HG03025 (cell line): ENCODE data around the gene LSR.
"Not testable (repeated sequence)": the region's sequence is repeated elsewhere in the genome, so short reads cannot be mapped to it uniquely, and the experiment has no call there.

ENCODE experiments used
- ATAC-seq: cut with Tn5 transposase; IDR thresholded peaks from one replicate; pipeline ENCODE4 v1.9.1; 2021; ENCODE audit warnings: mild to moderate bottlenecking, moderate library complexity; ENCODE audit not compliant: unreplicated experiment, low FRiP score

Gene LSR

DNA sequence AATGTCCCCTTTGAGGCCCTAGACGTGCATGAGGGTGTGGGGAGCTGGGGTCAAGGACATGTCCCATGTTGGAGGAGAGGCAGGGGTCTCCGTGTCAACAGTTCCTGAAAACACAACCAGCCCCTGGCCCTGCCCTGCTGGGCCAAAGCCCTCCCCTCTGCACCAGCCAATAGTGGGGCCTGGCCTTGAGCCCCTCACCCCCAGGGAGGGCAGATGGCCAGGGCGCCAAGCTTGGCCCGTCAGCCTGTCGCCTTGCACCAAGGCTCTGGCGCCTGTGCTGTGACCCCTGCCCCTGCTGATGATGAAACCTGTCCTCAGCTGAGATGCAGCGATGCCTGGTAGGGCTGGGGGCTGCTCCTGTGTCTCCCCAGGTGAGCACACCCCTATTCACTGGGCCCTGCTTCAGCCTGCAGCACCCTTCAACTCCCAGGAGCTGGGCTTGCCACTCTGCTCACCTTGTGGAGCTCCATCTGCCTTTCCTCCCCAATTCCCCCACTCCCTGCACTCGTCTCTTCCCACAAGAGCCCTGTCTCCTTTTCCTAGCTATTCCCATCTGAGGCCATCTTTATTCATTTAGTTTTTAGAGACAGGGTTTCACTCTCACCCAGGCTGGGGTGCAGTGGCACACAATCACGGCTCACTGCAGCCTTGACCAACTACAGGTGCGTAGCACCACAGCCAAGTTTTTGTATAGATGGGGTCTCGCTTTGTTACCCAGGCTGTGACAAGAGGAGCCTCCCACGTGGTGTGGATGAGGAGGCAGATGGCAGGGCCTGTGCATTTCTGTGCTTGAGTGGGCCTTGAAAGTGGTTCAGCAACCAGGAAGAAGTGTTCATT, 31.4 kb downstream of the LSR start:
- ATAC-seq, result no peak

DNA sequence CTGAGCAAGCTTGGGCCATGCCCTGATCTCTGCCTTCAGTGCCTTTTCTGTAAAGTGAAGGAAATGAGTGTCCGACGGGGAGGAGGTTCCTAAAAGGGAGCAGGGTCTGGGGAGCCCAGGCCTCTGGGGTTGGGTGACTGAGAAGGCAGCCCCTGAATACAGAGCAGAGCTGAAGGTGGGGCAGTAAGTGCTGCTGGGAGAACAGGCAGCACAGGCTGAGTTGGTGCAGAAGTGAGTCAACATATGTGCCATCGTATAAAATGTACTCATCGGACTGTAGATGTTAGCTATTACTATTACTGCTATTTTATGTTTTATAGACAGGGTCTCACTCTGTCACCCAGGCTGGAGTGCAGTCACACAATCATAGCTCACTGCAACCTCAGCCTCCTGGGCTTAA, 32.5 kb downstream of the LSR start:
- ATAC-seq, result no peak

DNA sequence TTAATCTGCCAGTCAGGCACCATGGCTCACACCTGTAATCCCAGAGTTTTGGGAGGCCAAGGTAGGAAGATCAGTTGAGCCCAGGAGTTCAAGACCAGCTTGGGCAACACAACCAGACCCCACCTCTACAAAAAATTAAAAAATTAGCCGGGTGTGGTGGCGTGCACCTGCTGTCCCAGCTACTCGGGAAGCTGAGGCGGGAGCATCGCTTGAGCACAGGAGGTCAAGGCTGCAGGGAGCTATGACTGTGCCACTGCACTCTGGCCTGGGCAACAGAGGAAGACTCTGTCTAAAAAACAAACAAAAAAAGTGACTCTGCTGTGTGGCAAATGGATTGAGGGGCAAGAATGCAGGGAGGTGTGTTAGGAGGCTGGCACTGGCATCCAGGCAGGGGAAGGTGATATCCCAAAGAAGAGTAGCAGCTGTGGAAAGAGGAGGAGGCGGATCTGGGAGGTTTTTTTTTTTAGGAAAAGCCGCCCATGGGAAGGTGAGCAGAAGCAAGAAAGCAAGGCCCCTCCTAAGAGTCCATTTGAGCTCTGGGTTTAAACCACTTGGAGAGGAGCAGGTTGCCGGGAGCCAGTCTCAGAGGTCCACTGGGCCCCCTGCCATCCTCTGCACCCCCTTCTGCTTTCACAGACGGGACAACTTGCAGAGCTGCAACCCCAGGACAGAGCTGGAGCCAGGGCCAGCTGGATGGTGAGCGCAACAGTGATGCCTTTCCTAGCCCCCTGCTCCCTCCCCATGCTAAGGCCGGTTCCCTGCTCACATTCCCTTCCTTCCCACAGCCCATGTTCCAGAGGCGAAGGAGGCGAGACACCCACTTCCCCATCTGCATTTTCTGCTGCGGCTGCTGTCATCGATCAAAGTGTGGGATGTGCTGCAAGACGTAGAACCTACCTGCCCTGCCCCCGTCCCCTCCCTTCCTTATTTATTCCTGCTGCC, 35.6 kb downstream of the LSR start:
- no peak for ATAC-seq

DNA sequence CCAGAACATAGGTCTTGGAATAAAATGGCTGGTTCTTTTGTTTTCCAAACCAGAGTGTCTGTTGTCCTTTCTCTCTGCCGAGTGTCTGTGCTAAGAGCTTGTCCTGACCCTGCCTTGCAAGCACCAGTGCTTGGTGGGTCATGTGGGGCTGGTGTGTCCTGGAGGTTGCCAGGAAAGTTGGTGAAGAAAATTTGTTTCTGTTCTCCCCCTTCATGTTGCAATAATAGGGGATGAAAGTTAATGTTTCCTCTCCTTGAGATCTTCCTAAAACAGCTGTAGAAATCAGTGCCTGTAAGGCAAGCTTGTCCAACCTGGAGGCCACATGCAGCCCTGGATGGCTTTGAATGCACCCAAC, 36.3 kb downstream of the LSR start:
- ATAC-seq, result no peak

DNA sequence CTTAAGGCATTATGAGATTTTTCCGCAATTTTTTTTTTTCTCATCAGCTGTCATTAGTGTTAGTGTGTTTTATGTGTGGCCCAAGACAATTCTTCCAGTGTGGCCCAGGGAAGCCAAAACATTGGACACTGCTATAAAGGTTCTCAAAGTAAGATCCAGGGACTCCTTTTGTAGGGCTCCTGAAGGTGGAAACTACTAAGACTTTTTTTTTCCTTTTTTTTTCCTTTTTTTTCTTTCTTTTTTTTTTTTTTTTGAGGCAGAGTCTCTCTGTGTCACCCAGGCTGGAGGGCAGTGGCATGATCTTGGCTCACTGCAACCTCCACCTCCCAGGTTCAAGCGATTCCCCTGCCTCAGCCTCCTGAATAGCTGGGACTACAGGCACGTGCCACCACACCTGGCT, 36.7 kb downstream of the LSR start:
- ATAC-seq, result not testable (repeated sequence)

DNA sequence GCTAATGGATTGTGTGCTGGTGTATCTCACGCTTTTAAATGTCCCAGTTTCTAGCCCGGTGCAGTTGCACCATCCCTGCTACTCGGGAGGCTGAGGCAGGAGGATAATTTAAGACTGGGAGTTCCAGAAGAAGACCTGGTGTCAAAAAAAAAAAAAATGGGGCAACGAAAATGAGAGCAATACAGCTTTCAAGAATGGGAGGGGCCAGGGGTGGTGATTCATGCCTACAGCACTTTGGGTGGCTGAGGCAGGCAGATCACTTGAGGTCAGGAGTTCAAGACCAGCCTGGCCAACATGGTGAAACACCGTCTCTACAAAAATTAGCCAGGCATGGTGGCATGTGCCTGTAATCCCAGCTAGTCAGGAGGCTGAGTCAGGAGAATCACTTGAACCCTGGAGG, 37.3 kb downstream of the LSR start:
- not testable (repeated sequence) for ATAC-seq

DNA sequence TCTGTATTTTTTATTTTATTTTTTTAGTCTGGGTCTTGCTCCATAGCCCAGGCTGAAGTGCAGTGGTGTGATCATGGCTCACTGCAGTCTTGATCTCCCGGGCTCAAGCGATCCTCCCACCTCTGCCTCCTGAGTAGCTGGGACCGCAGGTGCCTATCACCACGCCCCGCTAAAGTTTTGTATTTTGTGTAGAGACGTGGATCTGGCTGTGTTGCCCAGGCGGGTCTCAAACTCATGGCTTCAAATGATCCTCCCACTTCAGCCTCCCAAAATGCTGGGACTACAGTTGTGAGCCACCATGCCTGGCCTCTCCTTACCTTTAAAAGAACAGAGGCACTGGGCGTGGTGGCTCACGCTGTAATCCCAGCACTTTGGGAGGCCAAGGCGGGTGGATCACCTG, 38.9 kb downstream of the LSR start:
- no peak for ATAC-seq

DNA sequence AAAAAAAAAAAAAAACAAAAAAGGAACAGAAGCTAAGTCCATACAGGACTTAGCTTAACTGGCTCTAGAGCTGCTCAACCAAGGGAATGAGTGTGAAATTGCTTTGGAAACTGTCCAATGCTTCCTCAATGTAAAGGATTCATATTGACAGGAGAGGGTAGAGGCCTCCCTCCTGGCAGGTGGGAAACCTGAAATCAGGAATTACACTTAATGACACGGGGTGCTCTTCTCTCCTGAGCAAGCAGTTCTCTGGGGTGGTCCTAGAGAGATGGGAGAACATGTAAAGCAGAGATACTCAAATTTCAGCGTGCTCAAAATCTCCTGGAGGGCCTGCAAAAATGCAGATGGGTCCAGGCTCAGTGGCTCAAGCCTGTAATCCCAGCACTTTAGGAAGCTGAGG, 39.5 kb downstream of the LSR start:
- no peak for ATAC-seq

DNA sequence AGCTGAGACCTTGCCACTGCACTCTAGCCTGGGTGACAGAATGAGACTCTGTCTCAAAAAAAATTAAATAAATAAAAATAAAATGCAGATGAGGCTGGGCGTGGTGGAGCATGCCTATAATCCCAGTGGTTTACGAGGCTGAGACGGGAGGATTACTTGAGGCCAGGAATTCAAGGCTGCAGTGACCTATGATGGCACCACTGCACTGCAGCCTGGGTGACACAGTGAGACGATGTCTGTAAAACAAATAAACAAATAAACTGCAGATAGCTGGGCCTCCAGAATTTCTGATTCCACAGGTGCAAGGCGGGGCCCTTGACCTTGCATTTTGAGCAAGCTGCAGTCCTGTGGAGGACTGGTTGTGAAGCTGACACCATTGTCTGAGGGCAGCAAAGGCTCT, 40.1 kb downstream of the LSR start:
- ATAC-seq, result no peak

DNA sequence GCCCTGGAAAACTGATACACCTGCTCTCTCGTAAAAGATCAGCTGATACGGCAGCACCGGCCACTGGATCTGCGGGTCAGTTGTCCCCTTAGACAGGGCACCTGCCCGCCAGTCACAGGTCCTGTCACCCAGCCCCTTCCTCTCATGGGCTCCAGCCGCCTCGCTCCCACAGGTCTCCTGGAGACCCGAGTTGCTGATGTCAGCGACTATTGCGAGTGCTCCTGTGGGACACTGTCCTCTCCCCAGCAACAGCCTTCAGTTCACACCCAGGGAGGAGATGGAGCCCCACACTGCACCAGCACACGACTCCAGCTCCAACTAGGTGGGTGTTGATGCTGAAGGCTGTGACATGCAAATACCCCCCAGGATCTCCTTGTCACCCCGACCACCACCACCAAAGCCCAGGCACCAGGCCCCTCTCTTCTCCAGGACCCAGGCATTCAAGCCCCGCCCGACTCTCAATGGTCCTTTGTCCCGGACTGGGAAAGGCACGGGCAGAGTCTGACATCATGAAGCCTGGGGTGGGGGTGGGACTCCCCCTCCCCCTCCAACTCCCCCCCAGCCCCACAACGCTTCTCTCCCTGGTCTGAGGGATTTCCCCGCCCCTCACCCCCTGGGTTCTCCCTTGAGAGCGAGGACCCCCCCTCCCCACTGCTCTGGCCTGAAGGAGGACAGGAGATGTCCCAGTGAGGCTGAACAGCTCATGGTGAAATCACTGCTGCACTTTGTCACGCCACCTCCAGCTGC, 41.8 kb downstream of the LSR start:
- no peak for ATAC-seq

DNA sequence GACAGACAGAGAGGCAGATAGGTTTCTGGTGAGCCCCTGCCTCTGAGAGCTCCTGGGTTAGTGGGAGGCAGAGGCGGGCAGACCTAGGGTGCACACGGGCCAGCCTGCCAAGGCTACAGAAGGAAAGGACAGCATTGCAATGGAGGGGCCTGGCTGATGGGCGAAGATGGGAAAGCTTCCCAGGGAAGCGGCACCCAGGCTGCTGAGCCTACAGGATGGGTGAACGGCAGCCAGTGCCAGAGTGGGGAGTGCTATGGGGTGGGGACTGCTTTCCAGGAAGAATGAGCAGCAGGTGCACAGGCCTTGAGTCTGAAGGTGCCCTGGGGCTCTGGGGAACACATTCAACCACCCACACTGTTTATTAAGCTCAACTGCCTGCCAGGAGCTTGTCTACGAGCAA, 42.5 kb downstream of the LSR start:
- ATAC-seq, result no peak

DNA sequence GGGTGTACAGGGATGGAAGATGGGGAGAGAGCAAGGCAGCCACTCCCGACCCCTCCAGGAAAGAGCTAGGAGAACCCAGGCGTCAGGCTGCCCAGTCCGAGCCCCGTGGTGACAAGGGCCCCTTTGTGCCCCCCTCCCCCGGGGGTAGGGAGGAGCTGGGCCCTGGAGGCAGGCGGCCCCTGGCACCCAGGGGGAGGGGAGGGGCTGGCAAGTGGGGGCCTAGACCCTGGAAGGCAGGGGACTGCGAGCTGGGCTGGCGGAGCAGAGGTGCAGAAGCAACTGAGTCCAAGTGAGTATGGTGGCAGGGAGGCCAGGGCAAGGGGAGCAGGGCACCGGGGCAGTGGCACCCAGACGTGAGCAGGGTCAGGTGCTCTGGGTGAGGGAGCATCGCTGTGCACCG, 43.1 kb downstream of the LSR start, which contains the start of gene MAG:
Gene MAG (plus strand): TSS at position 246 of the 400 bp plus-strand sequence. CDS start 3,248 bp downstream, outside the sequence.
- no peak for ATAC-seq

DNA sequence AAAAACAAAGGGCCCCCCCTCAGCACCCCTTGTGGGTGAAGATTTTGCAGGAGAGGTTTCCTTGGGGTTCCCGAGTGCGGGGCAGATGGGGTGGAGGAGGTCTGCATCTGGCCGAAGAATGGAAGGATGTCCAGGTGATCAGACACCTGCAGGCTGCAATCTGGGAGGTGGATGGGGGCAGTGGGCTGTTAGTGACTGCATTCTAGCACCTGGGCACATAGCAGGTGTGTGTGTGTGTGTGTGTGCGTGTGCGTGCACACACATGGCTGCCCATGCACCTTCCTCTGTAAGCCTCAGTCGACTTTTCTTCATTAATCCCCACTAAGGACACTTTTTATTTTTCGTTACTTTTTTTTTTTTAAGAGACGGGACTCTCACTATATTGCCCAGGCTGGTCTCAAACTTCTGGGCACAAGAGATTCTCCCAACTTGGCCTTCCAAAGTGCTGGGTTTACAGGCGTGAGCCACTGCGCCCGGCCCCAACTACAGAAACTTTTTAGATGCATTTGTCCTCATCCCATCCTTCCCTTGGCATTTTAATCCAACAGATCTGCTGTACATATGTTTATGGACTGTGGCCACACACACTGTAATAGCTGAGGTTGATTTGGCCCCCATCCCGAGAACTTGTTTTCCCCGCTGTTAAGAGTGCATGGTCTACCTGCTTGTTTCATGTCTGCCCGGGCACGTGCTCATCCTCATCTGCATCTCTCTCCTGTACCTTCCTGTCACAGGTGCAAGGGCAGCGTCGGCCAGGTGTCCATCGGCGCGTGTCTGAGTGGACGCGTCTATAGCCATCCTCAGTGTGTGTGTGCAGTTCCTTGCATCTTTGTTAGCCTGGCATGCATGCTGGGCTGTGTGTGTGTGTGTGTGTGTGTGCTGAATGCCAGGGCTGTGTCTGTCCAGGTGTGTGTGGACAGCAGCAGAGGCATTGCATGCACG, 43.9 kb downstream of the LSR start:
- ATAC-seq, result no peak

DNA sequence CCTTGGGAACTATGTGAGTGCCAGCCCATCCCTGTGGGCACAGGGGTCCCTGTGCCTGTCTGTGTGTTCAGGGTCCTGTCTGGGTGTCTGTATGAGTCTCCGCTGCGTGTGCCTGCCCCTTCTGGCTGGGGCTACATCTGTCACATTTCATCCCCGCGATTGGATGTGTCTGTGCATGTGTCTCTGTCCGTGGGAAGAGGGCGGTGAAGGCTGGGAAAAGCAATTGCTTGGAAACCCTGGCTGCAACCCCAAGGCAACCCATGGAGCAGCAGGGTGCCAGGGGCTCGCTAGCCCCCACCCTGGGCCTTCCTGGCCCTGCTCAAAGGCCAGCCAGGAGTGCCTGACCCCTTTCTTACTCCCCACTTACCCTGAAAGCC, 44.5 kb downstream of the LSR start:
- ATAC-seq, result no peak

DNA sequence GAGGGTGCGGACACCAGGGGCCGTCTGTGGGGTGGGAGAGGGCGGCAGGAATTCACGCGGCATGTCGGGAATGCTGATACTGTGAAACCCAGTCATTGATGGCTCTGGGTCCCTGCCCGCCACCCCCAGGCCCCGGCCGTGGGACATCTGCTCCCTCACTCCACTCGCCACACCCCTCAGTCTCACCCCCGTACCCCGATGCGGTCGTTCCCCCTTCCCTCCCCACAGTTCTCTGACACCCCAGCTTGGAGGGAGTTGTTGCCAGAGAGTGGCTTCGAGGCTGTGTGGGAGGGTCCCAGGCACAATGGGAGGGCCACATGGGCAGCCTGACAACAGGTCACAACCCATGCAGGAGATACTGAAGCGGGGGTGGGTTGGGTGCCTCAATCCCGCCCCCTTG, 45.0 kb downstream of the LSR start:
- no peak for ATAC-seq

DNA sequence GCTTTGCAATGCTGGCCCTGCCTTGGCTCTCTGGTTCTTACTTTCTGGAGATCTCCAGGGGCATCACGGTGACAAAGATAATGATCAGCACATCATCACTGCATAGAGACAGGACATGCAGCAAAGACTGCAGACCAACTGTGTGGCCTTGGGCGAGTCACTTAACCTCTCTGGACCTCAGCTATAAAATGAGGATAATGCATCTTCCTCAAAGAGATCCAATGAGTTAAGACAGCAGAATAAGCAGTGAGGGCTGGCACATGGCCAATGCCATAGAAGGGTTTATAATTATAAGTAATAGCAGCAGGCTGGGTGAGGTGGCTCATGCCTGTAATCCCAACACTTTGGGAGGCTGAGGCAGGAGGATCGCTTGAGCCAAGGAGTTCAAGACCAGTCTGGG, 45.5 kb downstream of the LSR start:
- ATAC-seq, result no peak

DNA sequence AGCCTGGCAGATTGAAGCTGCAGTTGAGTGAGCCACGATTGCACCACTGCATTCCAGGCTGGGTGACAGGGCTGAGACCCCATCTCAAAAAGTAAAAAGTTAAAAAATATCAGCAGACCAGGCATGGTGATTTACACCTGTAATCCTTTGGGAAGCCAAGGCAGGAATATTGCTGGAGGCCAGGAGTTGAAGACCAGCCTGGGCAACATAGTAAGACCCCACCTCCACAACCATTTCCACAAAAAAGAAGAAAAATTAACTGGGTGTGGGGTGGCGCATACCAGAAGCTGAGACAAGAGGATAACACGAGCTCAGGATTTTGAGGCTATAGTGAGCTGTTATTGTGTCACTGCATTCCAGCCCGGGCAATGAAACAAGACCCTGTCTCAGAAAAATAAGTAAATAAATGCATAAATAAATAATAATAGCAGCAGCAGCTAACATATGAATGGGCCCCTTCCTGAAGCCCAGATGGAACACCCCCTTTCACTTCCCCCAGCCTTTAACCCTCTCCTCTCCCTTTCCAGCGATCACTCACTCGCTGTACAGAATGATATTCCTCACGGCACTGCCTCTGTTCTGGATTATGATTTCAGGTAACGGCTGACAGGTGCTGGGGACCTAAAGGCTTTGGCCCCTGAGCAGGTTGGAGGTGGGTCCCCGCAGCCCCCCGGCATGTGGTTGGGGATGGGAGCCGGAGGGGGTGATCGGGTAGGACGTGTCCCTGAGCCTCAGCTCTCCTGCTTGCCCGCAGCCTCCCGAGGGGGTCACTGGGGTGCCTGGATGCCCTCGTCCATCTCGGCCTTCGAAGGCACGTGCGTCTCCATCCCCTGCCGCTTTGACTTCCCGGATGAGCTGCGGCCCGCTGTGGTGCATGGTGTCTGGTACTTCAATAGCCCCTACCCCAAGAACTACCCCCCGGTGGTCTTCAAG, 46.3 kb downstream of the LSR start:
- no peak for ATAC-seq

DNA sequence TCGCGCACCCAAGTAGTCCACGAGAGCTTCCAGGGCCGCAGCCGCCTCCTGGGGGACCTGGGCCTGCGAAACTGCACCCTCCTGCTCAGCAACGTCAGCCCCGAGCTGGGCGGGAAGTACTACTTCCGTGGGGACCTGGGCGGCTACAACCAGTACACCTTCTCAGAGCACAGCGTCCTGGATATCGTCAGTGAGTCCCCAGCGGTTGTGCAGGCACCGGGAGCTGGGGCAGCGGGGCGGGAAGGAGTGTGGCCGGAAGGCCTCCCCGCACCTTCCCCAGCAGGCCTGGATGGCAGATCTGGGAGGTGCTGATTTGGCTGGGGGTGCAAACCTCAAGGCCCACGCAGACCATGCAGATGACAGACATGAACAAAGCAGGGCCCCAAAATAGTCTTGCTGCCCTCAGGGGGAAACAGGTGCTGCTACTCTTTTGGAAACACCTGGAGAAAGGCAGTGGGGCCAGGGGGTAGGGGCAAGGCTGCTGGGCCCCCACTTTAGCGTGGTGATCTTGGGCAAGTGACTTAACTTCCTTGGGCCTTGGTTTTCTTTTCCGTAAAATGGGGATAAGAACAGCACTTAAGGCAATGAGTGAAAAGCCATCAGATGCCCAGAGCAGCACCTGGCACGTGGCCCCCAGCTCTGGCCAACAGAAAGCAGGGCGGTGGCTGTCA, 47.1 kb downstream of the LSR start:
- no peak for ATAC-seq
